OCI-LY1 (cell line): ENCODE data around the gene PANX3.

ENCODE experiments used
- CTCF ChIP-seq: fragments of 200-600 bp; sonication (generic), shearing (Covaris generic); IDR thresholded peaks from 2 replicates; pipeline ENCODE4 v1.5.1; 2017; ENCODE audit warnings: mild to moderate bottlenecking, antibody characterized with exemption, low read length, moderate library complexity, mixed read lengths
- EZH2 ChIP-seq: fragments of 200-600 bp; sonication (generic), shearing (Covaris generic); IDR thresholded peaks from 2 replicates; pipeline ENCODE4 v1.8.0; 2017; ENCODE audit warnings: borderline replicate concordance, mixed run types, mild to moderate bottlenecking, antibody characterized with exemption, low read length, moderate library complexity, mixed read lengths

DNA sequence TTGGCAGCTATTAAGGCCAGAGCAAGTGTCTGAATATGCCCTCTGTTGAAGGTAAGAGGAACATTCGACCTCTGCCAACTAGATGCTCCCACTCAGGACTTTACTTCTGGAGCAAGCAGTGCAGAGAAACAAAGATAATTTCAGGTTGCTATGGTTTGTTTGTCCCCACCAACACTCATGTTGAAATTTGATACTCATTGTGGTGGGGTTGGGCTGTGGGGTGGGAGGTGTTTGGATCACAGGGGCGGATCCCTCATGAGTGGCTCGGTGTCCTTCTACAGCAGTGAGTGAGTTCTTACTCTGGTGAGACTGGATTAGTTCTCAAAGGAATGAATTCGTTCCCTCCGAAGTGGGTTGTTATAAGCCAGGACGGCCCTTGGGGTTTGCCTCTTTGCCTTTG is 29.4 kb upstream of the PANX3 start:
- TF ChIP-seq CTCF (no peak), EZH2 (no peak)
